HG03135 (cell line): ENCODE data around the gene TNKS1BP1.
A peak's percentile ranks its signal among the peaks of the same experiment; 100 is the strongest.
"Not testable (repeated sequence)": the region's sequence is repeated elsewhere in the genome, so short reads cannot be mapped to it uniquely, and the experiment has no call there.

Experiments
- ATAC-seq: cut with Tn5 transposase; IDR thresholded peaks from one replicate; pipeline ENCODE4 v1.9.1; 2021; ENCODE audit warnings: mild to moderate bottlenecking, moderate library complexity; ENCODE audit not compliant: unreplicated experiment

The TNKS1BP1 gene, protein sequence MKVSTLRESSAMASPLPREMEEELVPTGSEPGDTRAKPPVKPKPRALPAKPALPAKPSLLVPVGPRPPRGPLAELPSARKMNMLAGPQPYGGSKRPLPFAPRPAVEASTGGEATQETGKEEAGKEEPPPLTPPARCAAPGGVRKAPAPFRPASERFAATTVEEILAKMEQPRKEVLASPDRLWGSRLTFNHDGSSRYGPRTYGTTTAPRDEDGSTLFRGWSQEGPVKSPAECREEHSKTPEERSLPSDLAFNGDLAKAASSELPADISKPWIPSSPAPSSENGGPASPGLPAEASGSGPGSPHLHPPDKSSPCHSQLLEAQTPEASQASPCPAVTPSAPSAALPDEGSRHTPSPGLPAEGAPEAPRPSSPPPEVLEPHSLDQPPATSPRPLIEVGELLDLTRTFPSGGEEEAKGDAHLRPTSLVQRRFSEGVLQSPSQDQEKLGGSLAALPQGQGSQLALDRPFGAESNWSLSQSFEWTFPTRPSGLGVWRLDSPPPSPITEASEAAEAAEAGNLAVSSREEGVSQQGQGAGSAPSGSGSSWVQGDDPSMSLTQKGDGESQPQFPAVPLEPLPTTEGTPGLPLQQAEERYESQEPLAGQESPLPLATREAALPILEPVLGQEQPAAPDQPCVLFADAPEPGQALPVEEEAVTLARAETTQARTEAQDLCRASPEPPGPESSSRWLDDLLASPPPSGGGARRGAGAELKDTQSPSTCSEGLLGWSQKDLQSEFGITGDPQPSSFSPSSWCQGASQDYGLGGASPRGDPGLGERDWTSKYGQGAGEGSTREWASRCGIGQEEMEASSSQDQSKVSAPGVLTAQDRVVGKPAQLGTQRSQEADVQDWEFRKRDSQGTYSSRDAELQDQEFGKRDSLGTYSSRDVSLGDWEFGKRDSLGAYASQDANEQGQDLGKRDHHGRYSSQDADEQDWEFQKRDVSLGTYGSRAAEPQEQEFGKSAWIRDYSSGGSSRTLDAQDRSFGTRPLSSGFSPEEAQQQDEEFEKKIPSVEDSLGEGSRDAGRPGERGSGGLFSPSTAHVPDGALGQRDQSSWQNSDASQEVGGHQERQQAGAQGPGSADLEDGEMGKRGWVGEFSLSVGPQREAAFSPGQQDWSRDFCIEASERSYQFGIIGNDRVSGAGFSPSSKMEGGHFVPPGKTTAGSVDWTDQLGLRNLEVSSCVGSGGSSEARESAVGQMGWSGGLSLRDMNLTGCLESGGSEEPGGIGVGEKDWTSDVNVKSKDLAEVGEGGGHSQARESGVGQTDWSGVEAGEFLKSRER (N-terminal part only)

GRCh38 chr11:57324886-57325734 lies at the start of gene TNKS1BP1:
Gene TNKS1BP1 (minus strand): TSS chr11:57324952. CDS start chr11:57321885, 3,067 bp downstream.
- ATAC-seq = peak; percentile 91

GRCh38 chr11:57373146-57373545 lies 48.4 kb upstream of the TNKS1BP1 start:
- ATAC-seq = no peak

- ATAC-seq = no peak
Observed at GRCh38 chr11:57370941-57371340, 46.2 kb upstream of the TNKS1BP1 start.

GRCh38 chr11:57370251-57370650 lies 45.5 kb upstream of the TNKS1BP1 start:
- ATAC-seq = no peak

GRCh38 chr11:57368845-57369232 lies 44.1 kb upstream of the TNKS1BP1 start:
- no peak for ATAC-seq

GRCh38 chr11:57368106-57368844 lies 43.5 kb upstream of the TNKS1BP1 start:
- ATAC-seq = no peak

- no peak for ATAC-seq
Observed at GRCh38 chr11:57364851-57365660, 40.3 kb upstream of the TNKS1BP1 start.

DNA sequence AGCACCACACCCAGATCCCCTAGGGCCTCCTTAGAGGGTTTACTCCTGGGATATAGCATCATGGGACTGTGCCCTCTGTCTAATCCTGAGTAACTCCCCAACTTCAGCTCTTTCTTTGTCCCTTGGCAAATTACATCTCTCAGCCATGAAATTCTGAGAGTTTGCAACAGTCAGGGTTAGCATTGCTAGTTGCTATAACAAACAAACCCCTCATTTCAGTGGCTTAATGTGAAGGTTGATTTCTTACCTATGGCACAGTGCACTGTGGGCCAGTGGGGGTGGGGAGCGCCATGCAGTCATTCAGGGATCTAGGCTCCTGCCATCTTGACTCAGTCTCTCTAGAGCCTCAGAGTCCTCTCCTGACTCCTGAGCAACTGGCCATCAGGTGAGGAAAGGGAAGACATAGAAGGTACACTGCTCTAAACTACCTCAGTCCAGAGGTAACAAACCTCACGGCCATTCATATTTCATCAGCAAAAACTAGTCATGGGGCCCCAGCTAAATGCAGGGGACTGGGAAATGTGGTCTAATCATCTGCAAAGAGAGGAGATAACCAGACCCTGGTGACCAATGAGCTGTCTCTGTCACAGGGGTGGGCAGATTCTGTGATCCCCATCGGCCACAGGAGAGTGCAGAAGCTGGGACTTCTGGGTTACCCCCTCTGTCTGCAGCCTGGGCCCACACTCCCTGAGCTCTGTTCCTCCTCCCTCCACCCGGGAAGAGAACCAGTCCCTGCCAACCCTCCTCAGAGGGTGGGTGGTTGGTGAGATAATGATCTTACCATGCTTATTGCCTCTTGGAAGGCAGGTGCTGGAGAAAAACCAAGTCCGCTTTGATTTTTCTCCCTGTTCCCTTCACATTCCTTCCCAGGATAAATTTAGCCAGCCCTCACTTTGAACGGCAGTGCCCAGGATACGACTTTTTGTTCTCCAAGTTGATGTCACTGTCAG lies 38.7 kb upstream of the TNKS1BP1 start:
- no peak for ATAC-seq

GRCh38 chr11:57361926-57362325 lies 37.2 kb upstream of the TNKS1BP1 start:
- no peak for ATAC-seq

- ATAC-seq = not testable (repeated sequence)
Observed at GRCh38 chr11:57361420-57361819, 36.7 kb upstream of the TNKS1BP1 start.

DNA sequence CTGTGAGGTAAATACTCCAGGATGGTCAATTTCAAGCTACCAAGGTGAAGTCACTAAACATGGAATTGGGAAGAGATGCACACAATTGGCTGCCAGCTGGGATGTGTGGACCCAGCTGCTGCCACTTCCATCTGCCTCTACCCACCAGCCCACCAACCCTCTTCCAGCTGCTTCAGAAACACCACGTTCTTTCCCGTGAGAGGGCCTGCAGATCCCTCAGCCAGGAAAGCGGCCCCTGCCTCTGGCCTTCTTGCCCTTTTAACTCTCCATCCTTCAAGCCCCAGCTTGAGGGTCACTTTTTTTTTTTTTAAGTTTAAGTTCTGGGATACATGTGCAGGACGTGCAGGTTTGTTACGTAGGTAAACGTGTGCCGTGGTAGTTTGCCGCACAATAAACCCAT lies 36.2 kb upstream of the TNKS1BP1 start:
- ATAC-seq = no peak

GRCh38 chr11:57359896-57360690 lies 35.3 kb upstream of the TNKS1BP1 start:
- no peak for ATAC-seq

- ATAC-seq = no peak
Observed at GRCh38 chr11:57359396-57359795, 34.6 kb upstream of the TNKS1BP1 start.

GRCh38 chr11:57358991-57359390 lies 34.2 kb upstream of the TNKS1BP1 start:
- no peak for ATAC-seq

DNA sequence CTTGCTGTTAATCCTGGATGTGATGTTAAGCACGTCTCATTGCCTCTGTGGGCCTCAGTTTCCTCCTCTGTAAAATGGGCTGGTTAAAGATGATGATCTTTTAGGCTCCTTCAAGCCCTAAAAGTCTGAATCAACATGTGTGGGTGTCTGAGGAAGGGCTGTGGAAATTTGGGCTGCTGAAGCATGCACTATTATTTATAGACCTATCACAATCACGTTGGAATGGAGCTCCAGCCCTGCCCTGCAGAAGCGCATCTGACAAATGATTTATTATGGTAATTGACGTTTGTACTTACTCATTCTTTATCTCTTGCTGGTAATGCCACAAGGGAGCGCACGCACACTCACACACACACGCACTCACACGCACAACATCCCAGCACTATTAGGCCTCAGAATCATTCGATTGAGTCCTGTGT lies 33.8 kb upstream of the TNKS1BP1 start:
- ATAC-seq = no peak

GRCh38 chr11:57357856-57358255 lies 33.1 kb upstream of the TNKS1BP1 start:
- no peak for ATAC-seq

- ATAC-seq = no peak
Observed at GRCh38 chr11:57357310-57357709, 32.6 kb upstream of the TNKS1BP1 start.
